HCT116 (cell line): Measurements from ENCODE around the gene PAPPA2.

ENCODE experiments used
- CTCF ChIP-seq, 3 experiments: fragments of 200-600 bp in 1 of 3; sonication (generic) in 1 of 3; IDR thresholded peaks in 2 of 3; conservative IDR thresholded peaks in 1 of 3; 2 replicates each; pipeline ENCODE4 v1.5.1; 2012 to 2017; ENCODE audit warnings: low read depth in 2 of 3, low read length in 2 of 3, antibody characterized with exemption in 1 of 3, borderline replicate concordance in 1 of 3, control low read depth in 1 of 3, mild to moderate bottlenecking in 1 of 3, mixed read lengths in 1 of 3, mixed run types in 1 of 3, moderate library complexity in 1 of 3; ENCODE audit not compliant: insufficient read depth in 1 of 3
- POLR2A ChIP-seq: IDR thresholded peaks from 2 replicates; pipeline ENCODE4 v1.7.0; 2011; ENCODE audit warnings: borderline replicate concordance; ENCODE audit not compliant: insufficient read depth, insufficient read length; ENCODE audit errors: extremely low read depth

GRCh38 chr1:176854758-176855745 is 392.1 kb downstream of the PAPPA2 start:
- TF ChIP-seq CTCF (IDR thresholded peaks at IDR 0.05 in 2 of 3, conservative IDR thresholded peaks at IDR 0.05 in 1 of 3; ENCODE audit: borderline replicate concordance in 1 of 3, insufficient read depth in 1 of 3, low read depth in 2 of 3, low read length in 2 of 3) (no peak), POLR2A (no peak)
